ENCODE data around the gene KCNMA1. TPM values are rescaled to one million over a fixed set of nuclear protein-coding genes. Genes with fewer than 3 reads are reported as not detected.

Gene KCNMA1
- total and polyA plus RNA-seq, 3 donors from 2014 or later = 13.6 to 36.1 (median 24.7) TPM

GRCh38 chr10:76829724-76830123 lies 807.9 kb downstream of the KCNMA1 start:
- Histone ChIP-seq H3K4me1 (no peaks in the 10 kb centered on the region), H3K4me3 (no peak overlapping the region), H3K27me3 (no peaks in the 10 kb centered on the region), H3K9me3 (no peaks in the 10 kb centered on the region), H3K27ac (no peak overlapping the region), H3K36me3 (ENCODE audit: low read depth, missing control alignments) (no peaks in the 10 kb centered on the region)
- intact Hi-C loops (cut with DNase I; ENCODE audit: low total_unique reads) = no loop called here
- DNase-seq = no peak
- WGBS, 2 donors = 72 to 89% methylated on average over 2 of the region's 2 CpGs
- TF ChIP-seq CTCF (IDR thresholded peaks at IDR 0.05) (no peak), POLR2A (IDR thresholded peaks at IDR 0.05) (no peak)

Small RNA genes lying within 50 kb of the gene (small RNA-seq; reads per million reads assigned to genes)
- gene ATP5MC1P8 (0 reads per million in 2 donors), gene COX6CP15 (0 reads per million in 2 donors), gene RF00322 (0 reads per million in 2 donors), gene RNA5SP321 (0 reads per million in 2 donors)
